Daoy (cell line): ENCODE data around the gene EVA1C. TPM values are rescaled to one million over a fixed set of nuclear protein-coding genes. Genes with fewer than 3 reads are reported as not detected.
"Not testable (repeated sequence)": the region's sequence is repeated elsewhere in the genome, so short reads cannot be mapped to it uniquely, and the experiment has no call there.

ENCODE experiments used
- DNase-seq: peaks from one replicate; pipeline ENCODE4 v3.0.0-alpha.2; 2015; ENCODE audit warnings: low read depth
- total RNA-seq: library from RNA; depleted of rRNA; stranded (reverse); fragments of >200 nt; shearing (Covaris generic); gene quantifications from 2 replicates; pipeline ENCODE4 v1.2.3, GENCODE V29; 2014

EVA1C gene
- total RNA-seq, 1 experiment from 2014 or later, result 1.1 TPM

DNA sequence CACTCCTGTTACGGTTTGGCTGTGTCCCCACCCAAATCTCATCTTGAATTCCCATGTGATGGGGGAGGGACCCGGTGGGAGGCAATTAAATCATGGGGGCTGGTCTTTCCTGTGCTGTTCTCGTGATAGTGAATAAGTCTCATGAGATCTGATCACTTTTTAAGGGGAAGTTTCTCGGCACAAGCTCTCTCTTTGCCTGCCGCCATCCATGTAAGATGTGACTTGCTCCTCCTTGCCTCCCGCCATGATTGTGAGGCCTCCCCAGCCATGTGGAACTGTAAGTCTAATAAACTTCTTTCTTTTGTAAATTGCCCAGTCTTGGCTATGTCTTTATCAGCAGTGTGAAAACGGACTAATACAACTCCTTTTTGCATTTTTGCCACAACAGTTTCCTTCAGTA, 118.3 kb downstream of the EVA1C start:
- not testable (repeated sequence) for DNase-seq

DNA sequence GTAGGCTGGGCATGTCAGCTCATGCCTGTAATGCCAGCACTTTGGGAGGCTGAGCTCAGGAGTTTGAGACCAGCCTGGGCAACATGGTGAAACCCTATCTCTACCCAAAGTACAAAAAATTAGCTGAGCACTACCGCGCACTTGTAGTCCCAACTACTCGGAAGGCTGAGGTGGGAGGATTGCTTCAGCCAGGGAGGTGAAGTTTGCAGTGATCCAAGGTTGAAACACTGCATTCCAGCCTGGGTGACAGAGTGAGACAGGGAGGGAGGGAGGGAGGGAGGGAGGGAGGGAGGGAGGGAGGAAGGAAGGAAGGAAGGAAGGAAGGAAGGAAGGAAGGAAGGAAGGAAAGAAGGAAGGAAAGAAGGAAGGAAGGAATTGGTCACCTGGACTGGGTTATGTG, 119.1 kb downstream of the EVA1C start:
- not testable (repeated sequence) for DNase-seq

DNA sequence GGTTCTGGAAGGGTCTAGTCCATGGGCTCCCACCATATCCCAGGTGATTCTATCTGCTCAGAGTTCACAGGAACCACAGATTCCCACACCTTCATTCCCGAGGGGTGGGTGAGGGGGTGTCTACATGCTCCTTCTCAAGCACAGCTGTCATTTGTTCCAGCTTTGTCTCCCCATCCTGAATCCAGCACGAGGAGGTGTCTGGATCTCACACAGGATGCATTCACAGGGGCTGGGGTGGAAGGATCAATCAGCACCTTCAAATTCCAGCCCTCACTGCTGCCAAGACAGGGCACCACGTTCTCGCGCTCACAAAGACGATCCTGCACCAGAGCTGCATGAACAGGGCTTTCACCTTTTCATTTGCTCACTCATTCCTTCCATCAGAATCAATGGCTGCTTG, 120.1 kb downstream of the EVA1C start:
- DNase-seq, result no peak

- DNase-seq, result no peak
Measured at GRCh38 chr21:32533053-32533452, 120.5 kb downstream of the EVA1C start.

DNA sequence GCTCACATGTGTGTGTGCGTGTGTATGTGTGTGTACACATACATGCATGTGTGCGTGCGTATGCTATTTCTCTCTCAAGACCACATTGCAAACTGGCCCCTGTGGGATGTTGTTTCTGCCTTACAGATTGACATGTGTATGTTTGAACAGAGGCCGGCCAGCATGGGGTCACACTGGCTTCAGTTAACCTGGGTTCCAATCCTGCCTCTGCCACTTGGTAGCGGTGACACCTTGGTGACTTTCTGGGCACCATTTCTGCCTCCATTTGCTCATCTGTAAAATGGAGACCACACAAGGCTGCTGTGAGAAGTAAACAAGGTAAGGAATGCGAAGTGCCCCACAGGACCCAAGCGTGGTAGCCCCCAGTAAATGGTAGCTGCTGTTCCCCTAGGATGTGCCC, 121.1 kb downstream of the EVA1C start:
- no peak for DNase-seq

DNA sequence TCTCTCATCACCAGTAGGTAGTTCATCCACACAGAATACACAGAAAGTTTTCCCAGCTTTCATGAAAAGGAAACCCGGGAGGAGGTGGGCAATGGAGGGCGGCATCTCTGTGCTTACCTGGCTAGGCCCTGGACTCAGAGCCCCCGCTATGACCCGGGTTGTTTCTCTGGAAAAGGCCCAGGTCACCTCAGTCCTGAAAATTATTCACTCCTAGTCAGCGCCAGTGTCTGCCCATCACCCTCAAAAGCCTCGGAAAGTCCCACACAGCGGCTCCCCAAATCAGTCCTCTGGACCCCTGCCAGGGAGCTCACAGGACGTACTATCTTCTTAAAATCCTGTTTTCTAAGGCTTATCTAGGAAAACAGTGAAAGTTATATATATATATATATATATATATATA, 121.6 kb downstream of the EVA1C start:
- no peak for DNase-seq

- DNase-seq, result no peak
Measured at GRCh38 chr21:32535612-32536011, 123.1 kb downstream of the EVA1C start.

GRCh38 chr21:32537569-32537881, 125.0 kb downstream of the EVA1C start:
- no peak for DNase-seq

DNA sequence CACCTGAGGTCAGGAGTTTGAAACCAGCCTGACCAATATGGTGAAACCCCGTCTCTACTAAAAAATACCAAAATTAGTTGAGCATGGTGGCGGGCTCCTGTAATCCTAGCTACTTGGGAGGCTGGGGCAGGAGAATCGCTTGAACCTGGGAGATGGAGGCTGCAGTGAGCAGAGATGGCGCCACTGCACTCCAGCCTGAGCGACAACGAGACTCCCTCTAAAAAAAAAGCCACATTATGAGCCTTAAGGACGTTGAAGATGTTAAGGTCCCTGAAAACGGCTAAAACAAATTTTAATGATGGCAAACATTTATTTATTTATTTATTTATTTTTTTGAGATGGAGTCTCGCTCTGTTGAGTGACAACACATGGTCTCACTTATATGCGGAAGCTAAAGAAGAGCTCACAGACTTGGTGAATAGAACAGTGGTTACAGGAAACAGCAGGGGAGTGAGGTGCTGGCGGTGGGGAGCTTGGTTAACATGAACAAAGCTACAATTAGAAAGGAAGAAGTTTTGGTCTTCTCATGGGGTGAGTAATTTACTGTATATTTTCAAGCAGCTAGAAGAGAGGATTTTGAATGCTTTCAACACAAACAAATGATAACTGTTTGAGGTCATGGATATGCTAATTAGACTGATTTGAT, 125.8 kb downstream of the EVA1C start:
- DNase-seq, result no peak

DNA sequence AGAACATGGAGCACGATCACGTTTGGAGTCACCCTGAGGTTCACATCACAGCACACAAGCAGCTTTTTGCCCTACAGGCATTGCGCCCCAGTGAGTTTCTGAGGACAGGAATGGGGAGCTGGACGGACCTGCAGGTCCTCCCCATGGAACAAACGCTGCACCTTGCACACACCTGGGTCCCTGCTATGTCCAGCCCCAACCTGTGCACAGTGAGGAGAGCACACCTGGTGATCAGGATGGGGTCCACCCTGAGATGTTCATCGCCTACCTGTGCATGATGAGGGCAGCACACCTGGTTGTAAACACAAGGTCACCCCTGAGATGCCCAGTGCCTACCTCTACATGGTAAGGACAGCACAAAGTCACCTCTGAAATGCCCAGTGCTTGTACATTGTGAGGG, 126.9 kb downstream of the EVA1C start:
- DNase-seq, result no peak

DNA sequence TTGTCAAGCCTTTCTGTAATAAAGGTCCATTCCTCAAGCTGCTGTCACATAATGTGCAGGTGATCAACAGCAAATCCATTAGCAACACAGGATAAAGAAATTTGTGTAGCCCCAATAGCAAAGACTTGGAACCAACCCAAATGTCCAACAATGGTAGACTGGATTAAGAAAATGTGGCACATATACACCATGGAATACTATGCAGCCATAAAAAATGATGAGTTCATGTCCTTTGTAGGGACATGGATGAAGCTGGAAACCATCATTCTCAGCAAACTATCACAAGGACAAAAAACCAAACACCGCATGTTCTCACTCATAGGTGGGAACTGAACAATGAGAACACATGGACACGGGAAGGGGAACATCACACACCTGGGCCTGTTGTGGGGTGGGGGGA, 130.6 kb downstream of the EVA1C start:
- DNase-seq, result not testable (repeated sequence)

GRCh38 chr21:32543975-32544374, 131.5 kb downstream of the EVA1C start:
- DNase-seq, result no peak

DNA sequence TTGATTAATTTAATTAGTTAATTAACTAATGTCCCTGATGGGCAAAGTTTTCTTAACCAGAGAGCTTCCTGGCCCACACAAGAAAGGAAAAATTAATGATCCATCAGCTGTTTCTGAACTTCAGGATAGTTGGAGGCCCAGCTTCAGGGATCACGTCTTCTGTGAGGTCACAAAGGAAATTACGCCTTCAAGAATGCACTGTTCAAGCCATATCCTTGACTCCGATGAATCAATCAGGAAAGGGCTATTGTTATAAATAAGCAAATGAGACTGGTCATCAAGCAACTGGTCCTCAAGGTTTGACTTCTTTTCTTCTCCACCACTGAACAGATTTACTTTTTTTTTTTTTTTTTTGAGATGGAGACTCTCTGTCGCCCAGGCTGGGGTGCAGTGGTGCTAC, 132.2 kb downstream of the EVA1C start:
- no peak for DNase-seq

GRCh38 chr21:32545948-32546441, 133.5 kb downstream of the EVA1C start:
- DNase-seq, result peak; percentile 23

GRCh38 chr21:32547018-32547417, 134.5 kb downstream of the EVA1C start:
- DNase-seq, result no peak

DNA sequence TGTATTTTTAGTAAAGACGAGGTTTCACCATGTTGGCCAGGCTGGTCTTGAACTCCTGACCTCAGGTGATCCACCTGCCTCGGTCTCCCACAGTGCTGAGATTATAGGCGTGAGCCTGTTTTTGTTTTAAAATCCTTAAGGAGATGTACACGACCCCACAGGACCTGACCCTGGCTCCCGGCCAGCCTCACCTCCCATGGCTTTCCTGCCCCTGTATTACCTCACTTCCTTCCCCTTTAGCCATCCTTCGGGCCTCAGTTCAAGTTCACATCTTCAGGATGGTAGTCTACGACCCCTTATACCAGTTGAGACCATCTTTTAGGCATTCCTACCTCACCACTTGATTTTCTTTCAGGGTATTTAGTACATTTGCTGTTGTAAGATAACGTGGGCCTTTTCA, 136.5 kb downstream of the EVA1C start:
- DNase-seq, result no peak

GRCh38 chr21:32549440-32549839, 136.9 kb downstream of the EVA1C start:
- DNase-seq, result no peak

DNA sequence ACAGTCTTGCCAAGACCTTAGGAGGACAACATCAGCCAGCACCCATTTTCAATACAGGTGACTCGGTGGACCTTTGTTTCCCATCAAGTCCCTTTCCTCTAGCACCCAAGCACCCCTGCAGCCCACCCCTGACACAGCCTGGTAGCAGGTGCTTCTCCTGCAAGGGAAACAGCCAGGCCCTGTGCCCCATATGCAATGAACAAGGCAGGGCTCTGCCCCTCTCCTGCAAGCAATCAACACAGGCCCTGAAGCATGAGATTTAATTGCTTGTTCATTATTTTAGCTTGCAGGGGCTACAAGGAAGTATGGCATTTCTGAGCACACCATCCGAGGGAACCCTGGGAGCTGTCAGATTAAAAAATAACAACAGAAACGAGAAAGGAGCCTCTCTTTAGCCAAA, 137.4 kb downstream of the EVA1C start:
- no peak for DNase-seq

DNA sequence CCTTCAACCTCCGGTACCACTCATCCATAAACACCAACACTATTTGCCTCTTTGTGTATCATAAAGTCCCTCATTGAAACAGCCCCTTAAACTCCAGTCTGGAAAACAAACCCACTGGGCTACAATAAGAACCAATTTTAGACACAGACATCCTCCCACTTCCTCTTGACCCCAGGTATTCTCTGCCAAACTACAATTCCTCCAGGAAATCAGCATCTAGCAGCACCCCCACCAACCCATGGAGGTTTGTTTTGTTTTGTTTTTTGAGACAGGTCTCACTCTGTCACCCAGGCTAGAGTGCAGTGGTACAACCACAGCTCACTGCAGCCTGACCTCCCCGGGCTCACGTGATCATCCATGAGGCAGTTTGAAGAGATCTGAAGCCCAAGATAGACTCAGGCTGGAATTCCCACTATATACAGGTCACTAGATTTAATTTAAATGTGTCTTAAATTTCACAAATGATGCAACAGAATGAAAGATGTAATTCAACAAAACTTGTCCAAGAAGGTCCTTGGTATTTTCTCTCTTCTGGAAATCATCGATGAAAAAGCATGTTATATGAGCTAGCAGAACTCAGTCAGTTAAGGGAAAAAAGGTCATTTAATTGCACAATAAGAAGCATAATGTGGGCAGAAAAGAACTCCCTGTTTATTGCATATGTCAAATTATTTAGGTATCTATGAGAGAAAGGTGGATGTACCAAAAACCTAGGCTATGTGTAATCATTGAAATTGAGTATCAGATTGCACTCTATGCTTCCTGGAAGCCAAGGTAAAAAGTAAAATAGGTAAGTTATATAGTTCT, 142.5 kb downstream of the EVA1C start:
- DNase-seq, result no peak

GRCh38 chr21:32558106-32558505, 145.6 kb downstream of the EVA1C start:
- DNase-seq, result no peak

- no peak for DNase-seq
Measured at GRCh38 chr21:32559006-32559610, 146.6 kb downstream of the EVA1C start.

- DNase-seq, result no peak
Measured at GRCh38 chr21:32560896-32561295, 148.4 kb downstream of the EVA1C start.

GRCh38 chr21:32561476-32561875, 149.0 kb downstream of the EVA1C start:
- DNase-seq, result not testable (repeated sequence)
